GM15510 (cell line): ENCODE data around the gene SHISA6.

Experiments used
- POLR2A ChIP-seq: IDR thresholded peaks from 3 replicates; pipeline ENCODE4 v1.6.1; 2011; ENCODE audit warnings: borderline replicate concordance; ENCODE audit not compliant: insufficient read length; ENCODE audit errors: extremely low read depth

The SHISA6 gene

GRCh38 chr17:11391134-11391533 lies 150.1 kb downstream of the SHISA6 start:
- TF ChIP-seq POLR2A = no peak

GRCh38 chr17:11404431-11405276 lies 163.6 kb downstream of the SHISA6 start:
- no peak for TF ChIP-seq POLR2A

GRCh38 chr17:11406716-11407115 lies 165.7 kb downstream of the SHISA6 start:
- no peak for TF ChIP-seq POLR2A

- no peak for TF ChIP-seq POLR2A
Measured at GRCh38 chr17:11412654-11413053, 171.6 kb downstream of the SHISA6 start.

- TF ChIP-seq POLR2A = no peak
Measured at GRCh38 chr17:11418342-11418741, 177.3 kb downstream of the SHISA6 start.

- TF ChIP-seq POLR2A = no peak
Measured at GRCh38 chr17:11430751-11431150, 189.7 kb downstream of the SHISA6 start.

- TF ChIP-seq POLR2A = no peak
Measured at GRCh38 chr17:11438673-11439072, 197.7 kb downstream of the SHISA6 start.

GRCh38 chr17:11441004-11441403 lies 200.0 kb downstream of the SHISA6 start:
- TF ChIP-seq POLR2A = no peak

GRCh38 chr17:11446316-11446715 lies 205.3 kb downstream of the SHISA6 start:
- TF ChIP-seq POLR2A = no peak

- no peak for TF ChIP-seq POLR2A
Measured at GRCh38 chr17:11454096-11454495, 213.1 kb downstream of the SHISA6 start.

- no peak for TF ChIP-seq POLR2A
Measured at GRCh38 chr17:11458279-11458678, 217.3 kb downstream of the SHISA6 start.

GRCh38 chr17:11459861-11460331 lies 218.9 kb downstream of the SHISA6 start:
- no peak for TF ChIP-seq POLR2A

- TF ChIP-seq POLR2A = no peak
Measured at GRCh38 chr17:11461993-11462548, 221.1 kb downstream of the SHISA6 start.

GRCh38 chr17:11467639-11468038 lies 226.6 kb downstream of the SHISA6 start:
- no peak for TF ChIP-seq POLR2A

- TF ChIP-seq POLR2A = no peak
Measured at GRCh38 chr17:11485336-11486100, 244.5 kb downstream of the SHISA6 start.
